Measurements from ENCODE around the gene GPAT3. TPM values are rescaled to one million over a fixed set of nuclear protein-coding genes. Genes with fewer than 3 reads are reported as not detected.
"Not testable (repeated sequence)": the region's sequence is repeated elsewhere in the genome, so short reads cannot be mapped to it uniquely, and the experiment has no call there.

The GPAT3 gene
- polyA plus RNA-seq, 1 donor from 2014 or later = not detected

DNA sequence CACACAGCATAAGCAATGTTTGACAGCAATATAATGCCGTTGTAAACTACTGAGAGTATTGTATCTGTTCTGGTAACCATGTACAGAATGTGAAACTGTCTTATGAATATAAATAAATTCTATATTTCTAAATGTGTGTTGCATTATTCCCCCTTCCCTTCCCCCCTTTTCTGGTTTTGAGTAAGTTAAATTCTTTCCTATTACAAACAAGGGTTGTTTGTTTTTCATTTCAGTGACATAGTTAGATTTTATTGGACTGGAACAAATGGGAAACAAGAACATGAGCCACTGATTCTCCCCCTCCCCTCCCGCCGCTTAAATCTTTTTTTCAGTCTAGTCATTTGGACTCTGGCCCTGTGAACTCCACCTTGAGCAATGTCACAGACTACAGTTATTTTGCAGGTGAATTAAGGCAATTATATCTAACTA, 69.8 kb downstream of the GPAT3 start:
- H3K27ac Mint-ChIP-seq = no peak overlapping the region
- no peaks in the 10 kb centered on the region for H3K36me3 Mint-ChIP-seq
- H3K4me1 Mint-ChIP-seq = no peaks in the 10 kb centered on the region
- no peak overlapping the region for H3K4me3 Mint-ChIP-seq
- peaks cover 1% of the 10 kb centered on the region for H3K27me3 Mint-ChIP-seq
- H3K9me3 Mint-ChIP-seq = peaks cover 0 to 5% (median 0%) of the 10 kb centered on the region in 3 donors

DNA sequence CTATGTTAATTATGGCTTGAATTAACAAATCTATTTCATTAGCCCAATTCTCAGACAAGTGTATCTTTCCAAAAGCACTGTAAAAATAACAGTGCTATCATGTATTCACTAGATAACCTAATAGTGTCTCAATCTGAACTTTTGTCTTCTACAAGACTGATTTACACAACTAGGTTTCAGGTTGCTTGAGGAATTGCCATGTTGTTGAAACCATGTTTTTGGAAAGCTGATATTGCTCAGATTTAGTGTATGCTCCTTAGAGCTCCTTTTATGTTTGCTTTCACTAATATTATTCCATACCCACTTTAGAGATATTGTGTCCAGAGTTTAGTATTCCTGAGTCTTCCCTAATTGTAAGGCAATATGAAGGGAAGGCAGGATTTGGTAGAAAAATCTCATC, 70.6 kb downstream of the GPAT3 start:
- Mint-ChIP-seq H3K9me3 (peaks cover 0 to 6% (median 0%) of the 10 kb centered on the region in 3 donors), H3K36me3 (no peaks in the 10 kb centered on the region), H3K4me3 (no peak overlapping the region), H3K27ac (no peak overlapping the region), H3K27me3 (peaks cover 1% of the 10 kb centered on the region), H3K4me1 (no peaks in the 10 kb centered on the region)

DNA sequence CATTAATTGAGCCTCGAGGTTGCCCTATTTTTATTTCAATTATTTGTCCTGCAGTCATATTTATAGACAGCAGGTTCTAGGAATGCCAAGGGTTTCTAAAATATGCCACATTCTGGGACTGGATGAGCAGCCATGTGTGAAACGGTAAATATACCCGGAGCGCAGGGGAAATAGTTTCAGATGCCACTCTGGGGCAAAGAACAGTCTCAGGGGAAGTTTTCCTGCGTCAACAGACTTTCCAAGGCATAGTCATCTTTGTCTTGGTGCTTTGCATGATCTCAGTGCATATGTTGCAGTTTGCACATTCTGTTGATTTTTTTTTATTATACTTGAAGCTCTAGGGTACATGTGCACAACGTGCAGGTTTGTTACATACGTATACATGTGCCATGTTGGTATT, 71.0 kb downstream of the GPAT3 start:
- Mint-ChIP-seq H3K4me1 (no peaks in the 10 kb centered on the region), H3K36me3 (no peaks in the 10 kb centered on the region), H3K9me3 (peaks cover 0 to 7% (median 2%) of the 10 kb centered on the region in 3 donors), H3K27ac (no peak overlapping the region), H3K4me3 (no peak overlapping the region), H3K27me3 (peaks cover 1% of the 10 kb centered on the region)

- peaks cover 4 to 19% (median 16%) of the 10 kb centered on the region in 3 donors for H3K9me3 Mint-ChIP-seq
- H3K4me1 Mint-ChIP-seq = no peaks in the 10 kb centered on the region
- peak overlapping the region in 1 of 3 donors; percentile 24 for H3K27ac Mint-ChIP-seq
- peaks cover 4% of the 10 kb centered on the region for H3K27me3 Mint-ChIP-seq
- H3K36me3 Mint-ChIP-seq = peaks cover 4% of the 10 kb centered on the region
- no peak overlapping the region for H3K4me3 Mint-ChIP-seq
Measured at GRCh38 chr4:83609365-83609764, 73.5 kb downstream of the GPAT3 start.

- peak overlapping the region in 1 of 4 donors; percentile 40 for H3K4me3 Mint-ChIP-seq
- no peak overlapping the region for H3K27ac Mint-ChIP-seq
- H3K27me3 Mint-ChIP-seq = peaks cover 4% of the 10 kb centered on the region
- H3K36me3 Mint-ChIP-seq = peaks cover 4% of the 10 kb centered on the region
- H3K4me1 Mint-ChIP-seq = no peaks in the 10 kb centered on the region
- peaks cover 6 to 22% (median 19%) of the 10 kb centered on the region in 3 donors for H3K9me3 Mint-ChIP-seq
Measured at GRCh38 chr4:83610729-83611128, 74.8 kb downstream of the GPAT3 start.

DNA sequence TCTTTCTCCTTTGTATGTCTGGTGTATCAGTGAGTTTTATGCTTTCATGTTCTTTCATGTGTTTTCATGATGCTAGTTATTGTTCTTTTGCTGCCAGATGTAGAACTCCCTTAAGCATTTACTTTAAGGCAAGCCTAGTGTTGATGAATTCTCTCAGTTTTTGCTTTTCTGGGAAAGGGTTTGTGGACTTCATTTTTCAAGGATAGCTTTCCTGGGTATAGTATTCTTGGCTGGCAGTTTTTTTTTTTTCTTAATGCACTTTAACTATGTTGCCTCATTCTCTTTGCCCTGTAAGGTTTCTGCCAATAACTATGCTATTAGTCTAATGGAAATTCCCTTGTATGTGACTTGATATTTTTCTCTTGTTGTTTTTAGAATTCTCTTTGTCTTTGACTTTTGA, 77.1 kb downstream of the GPAT3 start:
- H3K36me3 Mint-ChIP-seq = peaks cover 4% of the 10 kb centered on the region
- peaks cover 6 to 22% (median 19%) of the 10 kb centered on the region in 3 donors for H3K9me3 Mint-ChIP-seq
- H3K4me1 Mint-ChIP-seq = no peaks in the 10 kb centered on the region
- peaks cover 3% of the 10 kb centered on the region for H3K27me3 Mint-ChIP-seq
- no peak overlapping the region for H3K4me3 Mint-ChIP-seq
- H3K27ac Mint-ChIP-seq = no peak overlapping the region

DNA sequence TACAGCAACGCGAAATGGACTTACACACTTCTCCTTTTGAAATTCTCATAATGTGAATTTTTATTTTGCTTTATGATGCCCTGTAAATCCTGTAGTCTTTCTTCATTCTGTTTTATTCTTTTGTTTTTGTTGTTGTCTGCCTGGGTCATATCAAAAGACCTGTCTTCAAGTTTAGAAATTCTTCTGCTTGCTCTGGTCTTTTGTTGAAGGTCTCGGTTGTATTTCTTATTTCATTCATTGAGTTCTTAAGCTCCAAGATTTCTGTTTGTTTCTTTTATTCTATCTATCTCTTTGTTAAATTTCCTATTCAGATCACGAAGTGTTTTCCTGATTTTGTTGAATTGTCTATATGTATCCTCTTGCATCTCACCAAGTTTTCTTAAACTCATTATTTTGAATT, 78.1 kb downstream of the GPAT3 start:
- Mint-ChIP-seq H3K27me3 (peaks cover 7% of the 10 kb centered on the region), H3K36me3 (peaks cover 4% of the 10 kb centered on the region), H3K4me3 (peak overlapping the region in 1 of 4 donors; percentile 15), H3K4me1 (no peaks in the 10 kb centered on the region), H3K9me3 (peaks cover 6 to 22% (median 18%) of the 10 kb centered on the region in 3 donors), H3K27ac (no peak overlapping the region)

DNA sequence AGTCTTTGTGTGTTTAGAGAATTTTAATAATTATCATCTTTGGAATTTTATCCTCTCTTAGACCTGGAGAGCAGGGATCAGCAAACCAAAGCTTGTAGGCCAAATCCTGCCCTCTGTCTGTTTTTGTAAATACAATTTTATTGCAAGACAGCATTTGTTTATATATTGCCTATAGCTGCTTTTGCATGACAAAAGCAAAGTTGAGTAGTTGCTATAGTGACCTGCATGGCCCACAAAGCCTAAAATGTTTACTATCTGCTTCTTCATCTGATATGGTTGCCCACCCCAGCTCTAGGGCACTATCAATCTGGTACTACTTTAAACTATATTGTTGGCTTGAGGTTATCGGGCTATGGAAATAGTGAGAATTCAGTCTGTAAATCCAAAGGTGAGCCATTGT, 80.3 kb downstream of the GPAT3 start:
- H3K4me1 Mint-ChIP-seq = no peaks in the 10 kb centered on the region
- H3K27me3 Mint-ChIP-seq = peaks cover 15% of the 10 kb centered on the region
- no peak overlapping the region for H3K27ac Mint-ChIP-seq
- H3K4me3 Mint-ChIP-seq = no peak overlapping the region
- peaks cover 4% of the 10 kb centered on the region for H3K36me3 Mint-ChIP-seq
- peaks cover 6 to 22% (median 16%) of the 10 kb centered on the region in 3 donors for H3K9me3 Mint-ChIP-seq

DNA sequence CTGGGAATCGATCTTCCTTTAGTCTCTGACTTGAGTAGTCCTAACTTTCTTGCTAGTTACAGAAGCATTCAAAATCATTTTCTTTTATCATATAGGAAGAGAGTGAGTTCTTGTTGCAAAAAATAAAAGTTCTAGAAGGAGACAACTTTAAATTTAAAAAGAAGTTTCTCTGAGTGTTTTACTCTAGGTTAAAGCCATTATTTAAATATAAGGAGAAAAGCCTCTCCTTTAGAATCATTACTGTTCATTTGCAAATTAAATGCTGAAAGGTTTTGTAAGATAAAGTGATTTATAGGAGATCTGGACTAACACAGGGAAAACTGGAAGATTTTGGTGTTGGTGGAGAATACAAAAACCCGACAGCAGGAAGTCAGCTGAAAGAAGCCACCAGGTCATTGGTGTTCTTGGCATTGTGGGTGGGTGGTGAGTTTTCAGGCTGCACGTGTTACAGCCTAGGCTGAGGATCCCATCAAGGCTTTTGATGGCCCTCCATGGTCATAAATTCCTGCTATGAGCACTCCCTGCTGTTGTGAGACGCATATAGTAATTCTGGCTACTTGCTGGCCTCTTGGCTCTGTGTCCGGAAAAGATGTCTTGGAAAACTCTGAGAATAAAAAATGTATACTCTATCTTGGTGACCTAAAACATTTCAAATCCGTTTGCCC, 81.6 kb downstream of the GPAT3 start:
- no peaks in the 10 kb centered on the region for H3K4me1 Mint-ChIP-seq
- H3K9me3 Mint-ChIP-seq = peaks cover 7 to 29% (median 21%) of the 10 kb centered on the region in 3 donors
- H3K27me3 Mint-ChIP-seq = peaks cover 17% of the 10 kb centered on the region
- no peak overlapping the region for H3K27ac Mint-ChIP-seq
- peaks cover 6% of the 10 kb centered on the region for H3K36me3 Mint-ChIP-seq
- H3K4me3 Mint-ChIP-seq = no peak overlapping the region

DNA sequence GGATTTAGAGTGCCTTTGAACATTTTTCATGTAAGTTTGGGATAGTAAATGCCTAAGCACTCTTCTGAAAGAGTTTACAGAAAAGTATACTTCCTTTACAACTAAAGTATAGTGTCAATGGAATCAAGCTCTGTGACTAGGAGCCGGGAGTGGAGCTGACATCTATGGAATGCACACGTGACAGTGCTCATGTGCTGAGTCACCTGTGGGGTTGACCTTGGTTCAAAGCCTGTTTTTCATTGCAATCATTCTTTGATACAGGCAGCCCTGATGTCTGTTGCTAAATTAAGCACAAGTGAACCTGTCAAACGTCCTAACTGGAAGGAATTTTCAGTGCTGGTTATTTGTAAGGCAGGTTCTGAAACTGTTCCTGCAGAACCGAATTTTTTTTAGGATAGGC, 82.5 kb downstream of the GPAT3 start:
- peaks cover 6% of the 10 kb centered on the region for H3K36me3 Mint-ChIP-seq
- peaks cover 7 to 20% (median 20%) of the 10 kb centered on the region in 3 donors for H3K9me3 Mint-ChIP-seq
- H3K4me3 Mint-ChIP-seq = no peak overlapping the region
- no peaks in the 10 kb centered on the region for H3K4me1 Mint-ChIP-seq
- peaks cover 18% of the 10 kb centered on the region for H3K27me3 Mint-ChIP-seq
- no peak overlapping the region for H3K27ac Mint-ChIP-seq

GRCh38 chr4:83618991-83619645, 83.2 kb downstream of the GPAT3 start:
- H3K36me3 Mint-ChIP-seq = peaks cover 4% of the 10 kb centered on the region
- H3K4me3 Mint-ChIP-seq = no peak overlapping the region
- no peak overlapping the region for H3K27ac Mint-ChIP-seq
- peaks cover 5 to 16% (median 14%) of the 10 kb centered on the region in 3 donors for H3K9me3 Mint-ChIP-seq
- H3K27me3 Mint-ChIP-seq = peaks cover 15% of the 10 kb centered on the region
- H3K4me1 Mint-ChIP-seq = no peaks in the 10 kb centered on the region

DNA sequence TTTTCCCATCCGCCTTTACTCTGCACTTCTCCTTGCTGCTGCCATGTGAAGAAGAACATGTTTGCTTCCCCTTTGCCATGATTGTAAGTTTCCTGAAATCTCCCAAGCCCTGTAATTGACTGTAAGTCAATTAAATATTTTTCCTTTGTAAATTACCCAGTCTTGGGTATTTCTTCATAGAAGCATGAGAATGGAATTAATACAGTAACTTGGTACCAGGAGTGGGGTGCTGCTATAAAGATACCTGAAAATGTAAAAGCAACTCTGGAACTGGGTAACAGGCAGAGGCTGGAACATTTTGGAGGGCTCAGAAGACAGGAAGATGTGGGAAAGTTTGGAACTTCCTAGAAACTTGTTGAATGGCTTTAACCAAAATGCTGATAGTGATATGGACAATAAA, 86.2 kb downstream of the GPAT3 start:
- Mint-ChIP-seq H3K4me3 (peak overlapping the region in 1 of 4 donors; percentile 39), H3K9me3 (peaks cover 3 to 14% (median 11%) of the 10 kb centered on the region in 3 donors), H3K27me3 (peaks cover 15% of the 10 kb centered on the region)
- H3K36me3 Mint-ChIP-seq, H3K4me1 Mint-ChIP-seq, H3K27ac Mint-ChIP-seq: not testable (repeated sequence)

DNA sequence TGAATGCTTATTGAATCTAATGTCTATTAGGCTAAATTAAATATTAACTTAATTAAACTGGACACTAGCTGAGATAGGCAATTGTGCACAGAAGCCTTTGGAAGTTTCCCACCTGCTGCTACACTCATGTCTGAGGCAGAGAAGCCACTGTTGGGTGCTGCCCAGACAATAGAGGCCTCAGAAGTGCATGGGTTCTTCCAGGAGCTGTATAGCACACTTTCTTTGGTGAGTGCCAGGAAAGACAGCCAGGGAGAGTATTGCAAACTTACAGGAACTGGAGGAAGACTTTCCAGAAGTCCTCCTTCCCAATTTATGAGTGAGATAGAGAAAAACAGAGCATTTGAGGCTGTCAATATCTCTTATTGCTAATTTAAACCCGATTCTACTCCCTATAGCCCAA, 89.9 kb downstream of the GPAT3 start:
- H3K27ac Mint-ChIP-seq = no peak overlapping the region
- H3K4me3 Mint-ChIP-seq = no peak overlapping the region
- peaks cover 2% of the 10 kb centered on the region for H3K36me3 Mint-ChIP-seq
- H3K27me3 Mint-ChIP-seq = peaks cover 8% of the 10 kb centered on the region
- no peaks in the 10 kb centered on the region for H3K4me1 Mint-ChIP-seq
- peaks cover 3 to 13% (median 11%) of the 10 kb centered on the region in 3 donors for H3K9me3 Mint-ChIP-seq

DNA sequence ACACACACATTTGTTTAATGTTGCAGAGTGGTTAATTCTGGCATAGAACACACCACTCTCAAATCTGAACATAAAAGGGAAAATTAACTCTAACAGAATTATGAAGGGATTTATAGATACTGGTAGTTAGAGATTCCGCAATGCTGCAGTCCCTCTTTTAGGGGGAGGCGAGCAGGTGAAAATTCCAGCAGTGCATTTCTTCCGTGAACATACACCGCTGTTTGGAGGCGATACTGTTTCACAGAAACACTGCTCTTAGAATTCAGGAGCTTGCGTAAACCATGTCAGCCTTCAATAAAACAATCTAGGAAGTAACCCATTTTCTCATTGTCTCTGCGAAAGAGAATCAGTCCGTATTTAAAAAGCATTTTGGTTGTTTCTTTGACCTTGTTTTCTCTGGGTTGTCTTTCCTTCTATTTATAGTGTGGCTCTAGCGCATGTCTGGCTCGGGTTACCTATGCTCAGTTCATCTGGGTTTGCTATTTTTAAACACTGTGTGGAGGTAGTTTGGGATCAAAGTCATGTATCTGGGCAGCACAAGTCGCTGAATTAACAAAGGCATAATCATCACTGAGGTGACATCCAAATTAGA, 90.4 kb downstream of the GPAT3 start:
- peaks cover 3% of the 10 kb centered on the region for H3K27me3 Mint-ChIP-seq
- peaks cover 2% of the 10 kb centered on the region for H3K36me3 Mint-ChIP-seq
- H3K9me3 Mint-ChIP-seq = peaks cover 3 to 11% (median 11%) of the 10 kb centered on the region in 3 donors
- H3K4me3 Mint-ChIP-seq = no peak overlapping the region
- no peak overlapping the region for H3K27ac Mint-ChIP-seq
- no peaks in the 10 kb centered on the region for H3K4me1 Mint-ChIP-seq

GRCh38 chr4:83629945-83630721, 94.2 kb downstream of the GPAT3 start:
- Mint-ChIP-seq H3K9me3 (no peaks in the 10 kb centered on the region), H3K36me3 (no peaks in the 10 kb centered on the region), H3K27me3 (peaks cover 2% of the 10 kb centered on the region), H3K4me1 (no peaks in the 10 kb centered on the region), H3K27ac (no peak overlapping the region), H3K4me3 (no peak overlapping the region)

Measured in IgD-negative memory B cell (primary cell).